ENCODE measurements around the gene RAB35.

Gene RAB35

GRCh38 chr12:120126635-120127005, 10.1 kb upstream of the RAB35 start:
- TF ChIP-seq POLR2AphosphoS5 (IDR thresholded peaks at IDR 0.05; ENCODE audit: low read depth, low read length) (no peak; the same call in 1 of the 2 replicates), FOXP2 (optimal IDR thresholded peaks at IDR 0.05; ENCODE audit: borderline replicate concordance, extremely low read depth, extremely low read length, insufficient read depth) (no peak), SIN3A (IDR thresholded peaks at IDR 0.05; ENCODE audit: borderline replicate concordance, insufficient read depth, low read length) (no peak), TAF1 (IDR thresholded peaks at IDR 0.05; ENCODE audit: borderline replicate concordance, insufficient read depth, low read length) (no peak)
- TF ChIP-seq, protein P1, sequence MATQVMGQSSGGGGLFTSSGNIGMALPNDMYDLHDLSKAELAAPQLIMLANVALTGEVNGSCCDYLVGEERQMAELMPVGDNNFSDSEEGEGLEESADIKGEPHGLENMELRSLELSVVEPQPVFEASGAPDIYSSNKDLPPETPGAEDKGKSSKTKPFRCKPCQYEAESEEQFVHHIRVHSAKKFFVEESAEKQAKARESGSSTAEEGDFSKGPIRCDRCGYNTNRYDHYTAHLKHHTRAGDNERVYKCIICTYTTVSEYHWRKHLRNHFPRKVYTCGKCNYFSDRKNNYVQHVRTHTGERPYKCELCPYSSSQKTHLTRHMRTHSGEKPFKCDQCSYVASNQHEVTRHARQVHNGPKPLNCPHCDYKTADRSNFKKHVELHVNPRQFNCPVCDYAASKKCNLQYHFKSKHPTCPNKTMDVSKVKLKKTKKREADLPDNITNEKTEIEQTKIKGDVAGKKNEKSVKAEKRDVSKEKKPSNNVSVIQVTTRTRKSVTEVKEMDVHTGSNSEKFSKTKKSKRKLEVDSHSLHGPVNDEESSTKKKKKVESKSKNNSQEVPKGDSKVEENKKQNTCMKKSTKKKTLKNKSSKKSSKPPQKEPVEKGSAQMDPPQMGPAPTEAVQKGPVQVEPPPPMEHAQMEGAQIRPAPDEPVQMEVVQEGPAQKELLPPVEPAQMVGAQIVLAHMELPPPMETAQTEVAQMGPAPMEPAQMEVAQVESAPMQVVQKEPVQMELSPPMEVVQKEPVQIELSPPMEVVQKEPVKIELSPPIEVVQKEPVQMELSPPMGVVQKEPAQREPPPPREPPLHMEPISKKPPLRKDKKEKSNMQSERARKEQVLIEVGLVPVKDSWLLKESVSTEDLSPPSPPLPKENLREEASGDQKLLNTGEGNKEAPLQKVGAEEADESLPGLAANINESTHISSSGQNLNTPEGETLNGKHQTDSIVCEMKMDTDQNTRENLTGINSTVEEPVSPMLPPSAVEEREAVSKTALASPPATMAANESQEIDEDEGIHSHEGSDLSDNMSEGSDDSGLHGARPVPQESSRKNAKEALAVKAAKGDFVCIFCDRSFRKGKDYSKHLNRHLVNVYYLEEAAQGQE (IDR thresholded peaks at IDR 0.05; ENCODE audit: insufficient read depth in 1 of 2, low read depth in 2 of 2, low read length in 2 of 2) = no peak

- TF ChIP-seq, protein P1 (IDR thresholded peaks at IDR 0.05; ENCODE audit: insufficient read depth in 1 of 2, low read depth in 2 of 2, low read length in 2 of 2) = no peak
- TF ChIP-seq SIN3A (IDR thresholded peaks at IDR 0.05; ENCODE audit: borderline replicate concordance, insufficient read depth, low read length) (no peak), FOXP2 (optimal IDR thresholded peaks at IDR 0.05; ENCODE audit: borderline replicate concordance, extremely low read depth, extremely low read length, insufficient read depth) (no peak), POLR2AphosphoS5 (IDR thresholded peaks at IDR 0.05; ENCODE audit: low read depth, low read length) (no peak; the same call in 1 of the 2 replicates), TAF1 (IDR thresholded peaks at IDR 0.05; ENCODE audit: borderline replicate concordance, insufficient read depth, low read length) (no peak)
These were observed 9.5 kb upstream of the RAB35 start for GRCh38 chr12:120125792-120126634.

DNA sequence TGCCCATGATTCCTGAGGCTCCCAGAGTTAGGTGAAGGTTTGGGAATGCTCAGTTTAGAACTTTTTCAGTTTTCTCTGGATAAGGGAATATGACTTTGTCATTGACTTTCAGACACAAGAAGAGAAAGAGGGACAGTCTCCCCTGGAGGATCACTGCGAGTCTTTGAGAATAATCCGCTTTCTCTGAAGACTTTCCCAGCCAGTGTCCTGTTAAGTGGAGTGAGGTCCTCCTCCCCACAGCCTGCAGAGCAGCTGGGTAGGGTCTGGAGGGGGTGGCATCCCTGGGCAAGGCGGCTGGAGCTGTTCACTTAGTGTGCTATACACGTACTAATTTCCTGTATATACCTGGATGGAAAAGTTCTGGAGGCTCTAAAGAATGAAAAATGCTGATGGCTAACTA, 8.5 kb upstream of the RAB35 start:
- TF ChIP-seq TAF1 (IDR thresholded peaks at IDR 0.05; ENCODE audit: borderline replicate concordance, insufficient read depth, low read length) (no peak), FOXP2 (optimal IDR thresholded peaks at IDR 0.05; ENCODE audit: borderline replicate concordance, extremely low read depth, extremely low read length, insufficient read depth) (no peak), POLR2AphosphoS5 (IDR thresholded peaks at IDR 0.05; ENCODE audit: low read depth, low read length) (no peak), SIN3A (IDR thresholded peaks at IDR 0.05; ENCODE audit: borderline replicate concordance, insufficient read depth, low read length) (no peak)
- TF ChIP-seq, protein P1 (IDR thresholded peaks at IDR 0.05; ENCODE audit: insufficient read depth in 1 of 2, low read depth in 2 of 2, low read length in 2 of 2) = no peak

- TF ChIP-seq POLR2AphosphoS5 (IDR thresholded peaks at IDR 0.05; ENCODE audit: low read depth, low read length) = no peak
- TF ChIP-seq FOXP2 (optimal IDR thresholded peaks at IDR 0.05; ENCODE audit: borderline replicate concordance, extremely low read depth, extremely low read length, insufficient read depth) = no peak
These were observed 5.3 kb upstream of the RAB35 start for GRCh38 chr12:120121766-120122293.

- no peak for TF ChIP-seq FOXP2 (optimal IDR thresholded peaks at IDR 0.05; ENCODE audit: borderline replicate concordance, extremely low read depth, extremely low read length, insufficient read depth)
- TF ChIP-seq, protein P1 (IDR thresholded peaks at IDR 0.05; ENCODE audit: insufficient read depth in 1 of 2, low read depth in 2 of 2, low read length in 2 of 2) = no peak
- no peak for TF ChIP-seq POLR2AphosphoS5 (IDR thresholded peaks at IDR 0.05; ENCODE audit: low read depth, low read length)
- no peak for TF ChIP-seq TAF1 (IDR thresholded peaks at IDR 0.05; ENCODE audit: borderline replicate concordance, insufficient read depth, low read length)
- TF ChIP-seq SIN3A (IDR thresholded peaks at IDR 0.05; ENCODE audit: borderline replicate concordance, insufficient read depth, low read length) = no peak
These were observed 4.8 kb upstream of the RAB35 start for GRCh38 chr12:120121343-120121742.

Data from PFSK-1 (cell line).